Upper lobe of left lung (tissue), 6 donors: ENCODE data around the gene ZNF248. TPM values are rescaled to one million over a fixed set of nuclear protein-coding genes. Genes with fewer than 3 reads are reported as not detected.

Experiments used
- ATAC-seq, 2 donors: fragments of 200-7000 bp; cut with Tn5 transposase; one replicate each; pipeline ENCODE4 v1.9.1; 2022; ENCODE audit warnings: mild to moderate bottlenecking in 2 of 2, moderate library complexity in 2 of 2; ENCODE audit not compliant: low FRiP score in 2 of 2
- DNase-seq, 2 donors: peaks; one replicate each; pipeline ENCODE4 v3.0.0-alpha.2; 2019 to 2020
- H3K27ac ChIP-seq, 4 donors: fragments of 200-600 bp; sonication (generic); one replicate each; pipeline ENCODE4 v1.5.1; 2016 to 2019
- H3K27me3 ChIP-seq, 4 donors: fragments of 200-600 bp; sonication (generic); one replicate each; pipeline ENCODE4 v1.5.1; 2017 to 2019
- H3K36me3 ChIP-seq, 4 donors: fragments of 200-600 bp; sonication (generic); one replicate each; pipeline ENCODE4 v1.5.1; 2016 to 2019
- H3K4me1 ChIP-seq, 4 donors: fragments of 200-600 bp; sonication (generic); one replicate each; pipeline ENCODE4 v1.5.1; 2018 to 2019
- H3K4me3 ChIP-seq, 4 donors: fragments of 200-600 bp; sonication (generic); one replicate each; pipeline ENCODE4 v1.5.1; 2017 to 2019; ENCODE audit warnings: mild to moderate bottlenecking in 2 of 4, moderate library complexity in 1 of 4
- H3K9me3 ChIP-seq, 4 donors: fragments of 200-600 bp; sonication (generic); one replicate each; pipeline ENCODE4 v1.5.1; 2018 to 2019
- CTCF ChIP-seq, 6 experiments: fragments of 450-650 bp in 4 of 6; fragments of 200-600 bp in 2 of 6; sonication (generic) in 2 of 6; IDR thresholded peaks; one replicate each; pipeline ENCODE4 v1.5.1; 2016 to 2019; ENCODE audit warnings: antibody characterized with exemption in 6 of 6
- EP300 ChIP-seq, 4 donors: sonication (generic); formaldehyde crosslinking; IDR thresholded peaks; one replicate each; pipeline ENCODE4 v1.5.1; 2017; ENCODE audit warnings: antibody characterized with exemption in 4 of 4, control low read depth in 2 of 4
- POLR2A ChIP-seq, 4 donors: fragments of 450-650 bp; IDR thresholded peaks; one replicate each; pipeline ENCODE4 v1.5.1; 2016 to 2017; ENCODE audit warnings: antibody characterized with exemption in 4 of 4, mild to moderate bottlenecking in 2 of 4
- POLR2AphosphoS5 ChIP-seq, 2 donors: sonication (generic); formaldehyde crosslinking; IDR thresholded peaks; one replicate each; pipeline ENCODE4 v1.5.1; 2017; ENCODE audit warnings: antibody characterized with exemption in 2 of 2
- WGBS, 2 donors: methylation state at CpG; one replicate each; pipeline ENCODE4 v1.1.5; 2017 to 2018; 5-methylcytosine and 5-hydroxymethylcytosine counted together
- total RNA-seq, 6 donors: library from RNA; depleted of rRNA in 4 of 6; stranded (reverse); fragments of >200 nt in 4 of 6; gene quantifications; one replicate each; pipeline versions ENCODE4 v1.1.0 to v1.2.1, GENCODE V29; 2016 to 2021
- donor health status: DM: no; HTN: no; CAD: no; lungs with moderate emphysema.
- donor health status: DM: no; HTN: yes; CAD: no; lungs with severe emphysema.

ZNF248 gene
- 10 to 100 TPM in 4 of 6 donors, 1 to 10 TPM in 2; 8.5 to 38.8 (median 11.0) TPM for total RNA-seq

- no peaks in the 10 kb centered on the region for H3K27me3 ChIP-seq
- H3K4me1 ChIP-seq, result peaks cover 17 to 32% (median 21%) of the 10 kb centered on the region in 4 donors
- peak; percentile 96 to 97 for DNase-seq
- H3K4me3 ChIP-seq, result peak within 1 kb of the TSS; percentile 55 to 86 (median 83)
- peaks cover 0 to 3% (median 0%) of the 10 kb centered on the region in 4 donors for H3K9me3 ChIP-seq
- peak within 1 kb of the TSS; percentile 90 to 100 (median 99) for H3K27ac ChIP-seq
- TF ChIP-seq CTCF (IDR thresholded peaks at IDR 0.05) (peak in 2 of 6 experiments; percentile 9 to 16), POLR2AphosphoS5 (IDR thresholded peaks at IDR 0.05) (peak; percentile 98 to 99), EP300 (IDR thresholded peaks at IDR 0.05) (no peak), POLR2A (IDR thresholded peaks at IDR 0.05) (peak in 3 of 4 donors; percentile 95 to 99 (median 98))
- 0% methylated on average over 16 to 44 of the region's 81 CpGs for WGBS, 2 donors
- peak; percentile 99 to 100 for ATAC-seq
- H3K36me3 ChIP-seq, result peaks cover 0 to 4% (median 0%) of the 10 kb centered on the region in 4 donors
These were observed at the start of gene ZNF248 for GRCh38 chr10:37857287-37858211. ZNF248 (minus strand) TSS chr10:37857610; CDS start chr10:37856310, 1,300 bp downstream.

GRCh38 chr10:37906382-37906781, 49.0 kb upstream of the ZNF248 start:
- Histone ChIP-seq H3K27ac (no peak overlapping the region), H3K27me3 (no peaks in the 10 kb centered on the region), H3K9me3 (no peaks in the 10 kb centered on the region), H3K4me3 (no peak overlapping the region), H3K36me3 (no peaks in the 10 kb centered on the region), H3K4me1 (no peaks in the 10 kb centered on the region)
- WGBS, 2 donors, result 49 to 50% methylated on average over 2 of the region's 2 CpGs
- ATAC-seq, result no peak
- TF ChIP-seq POLR2AphosphoS5 (IDR thresholded peaks at IDR 0.05), result no peak
- no peak for TF ChIP-seq CTCF (IDR thresholded peaks at IDR 0.05)
- no peak for TF ChIP-seq POLR2A (IDR thresholded peaks at IDR 0.05)
- TF ChIP-seq EP300 (IDR thresholded peaks at IDR 0.05), result no peak
- no peak for DNase-seq

GRCh38 chr10:37896436-37896835, 39.0 kb upstream of the ZNF248 start:
- ATAC-seq, result no peak
- H3K4me3 ChIP-seq, result no peak overlapping the region
- TF ChIP-seq EP300 (IDR thresholded peaks at IDR 0.05), result no peak
- TF ChIP-seq POLR2AphosphoS5 (IDR thresholded peaks at IDR 0.05), result no peak
- no peak for DNase-seq
- peaks cover 20 to 37% (median 23%) of the 10 kb centered on the region in 4 donors for H3K9me3 ChIP-seq
- H3K36me3 ChIP-seq, result no peaks in the 10 kb centered on the region
- no peaks in the 10 kb centered on the region for H3K4me1 ChIP-seq
- H3K27me3 ChIP-seq, result no peaks in the 10 kb centered on the region
- H3K27ac ChIP-seq, result no peak overlapping the region

DNA sequence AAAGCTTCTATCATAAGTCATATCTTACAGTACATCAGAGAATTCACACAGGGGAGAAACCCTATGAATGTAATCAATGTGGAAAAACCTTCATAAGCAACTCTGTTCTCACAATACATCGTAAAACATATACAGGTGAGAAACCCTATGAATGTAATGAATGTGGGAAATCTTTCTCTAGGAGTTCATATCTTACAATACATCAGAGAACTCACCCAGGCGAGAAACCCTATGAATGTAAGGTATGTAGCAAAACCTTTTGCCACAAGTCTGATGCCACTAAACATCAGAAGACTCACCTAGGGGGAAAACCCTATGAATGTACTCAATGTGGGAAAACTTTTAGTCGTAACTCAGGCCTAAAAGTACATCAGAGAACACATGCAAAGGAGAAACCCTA, 38.3 kb upstream of the ZNF248 start:
- no peak for DNase-seq
- Histone ChIP-seq H3K27ac (no peak overlapping the region), H3K9me3 (peaks cover 22 to 42% (median 27%) of the 10 kb centered on the region in 4 donors), H3K36me3 (no peaks in the 10 kb centered on the region), H3K4me3 (no peak overlapping the region), H3K4me1 (no peaks in the 10 kb centered on the region), H3K27me3 (no peaks in the 10 kb centered on the region)
- no peak for TF ChIP-seq POLR2AphosphoS5 (IDR thresholded peaks at IDR 0.05)
- TF ChIP-seq EP300 (IDR thresholded peaks at IDR 0.05), result no peak
- no peak for TF ChIP-seq CTCF (IDR thresholded peaks at IDR 0.05)
- no peak for TF ChIP-seq POLR2A (IDR thresholded peaks at IDR 0.05)
- no peak for ATAC-seq
- WGBS, 2 donors, result 71 to 86% methylated on average over 3 of the region's 3 CpGs

DNA sequence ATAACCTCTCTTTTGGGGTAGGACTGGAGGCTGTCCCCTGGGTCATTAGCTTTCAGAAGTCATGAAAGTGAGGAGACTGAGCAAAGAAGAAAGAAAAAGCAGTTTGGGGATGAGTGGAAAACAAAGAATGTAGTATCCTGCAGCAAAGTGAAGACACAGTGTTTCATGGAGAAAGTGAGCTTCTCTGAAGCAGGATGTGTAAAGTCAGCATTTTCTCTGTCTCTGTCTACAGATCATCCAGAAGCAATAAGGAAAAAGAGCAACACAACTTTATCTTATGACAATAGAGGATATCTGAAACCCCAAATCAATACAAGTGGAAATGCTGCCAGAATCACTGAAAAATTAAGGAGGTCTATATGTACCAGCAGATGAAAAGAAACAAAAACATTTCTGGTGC, 28.4 kb upstream of the ZNF248 start:
- TF ChIP-seq POLR2A (IDR thresholded peaks at IDR 0.05) (no peak), CTCF (IDR thresholded peaks at IDR 0.05) (no peak), EP300 (IDR thresholded peaks at IDR 0.05) (no peak), POLR2AphosphoS5 (IDR thresholded peaks at IDR 0.05) (no peak)
- Histone ChIP-seq H3K4me3 (no peak overlapping the region), H3K9me3 (peaks cover 0 to 2% (median 0%) of the 10 kb centered on the region in 4 donors), H3K27me3 (no peaks in the 10 kb centered on the region), H3K4me1 (no peaks in the 10 kb centered on the region), H3K36me3 (no peaks in the 10 kb centered on the region), H3K27ac (no peak overlapping the region)
- ATAC-seq (no peak), DNase-seq (no peak)
